Measurements from ENCODE around the gene AP5S1. TPM values are rescaled to one million over a fixed set of nuclear protein-coding genes. Genes with fewer than 3 reads are reported as not detected.

AP5S1 gene
- total and polyA plus RNA-seq, 2 of the 13 experiments (the other 11 are each of a cell fraction or from before 2014, with no cell fraction given): 7.9 to 23.2 TPM

DNA sequence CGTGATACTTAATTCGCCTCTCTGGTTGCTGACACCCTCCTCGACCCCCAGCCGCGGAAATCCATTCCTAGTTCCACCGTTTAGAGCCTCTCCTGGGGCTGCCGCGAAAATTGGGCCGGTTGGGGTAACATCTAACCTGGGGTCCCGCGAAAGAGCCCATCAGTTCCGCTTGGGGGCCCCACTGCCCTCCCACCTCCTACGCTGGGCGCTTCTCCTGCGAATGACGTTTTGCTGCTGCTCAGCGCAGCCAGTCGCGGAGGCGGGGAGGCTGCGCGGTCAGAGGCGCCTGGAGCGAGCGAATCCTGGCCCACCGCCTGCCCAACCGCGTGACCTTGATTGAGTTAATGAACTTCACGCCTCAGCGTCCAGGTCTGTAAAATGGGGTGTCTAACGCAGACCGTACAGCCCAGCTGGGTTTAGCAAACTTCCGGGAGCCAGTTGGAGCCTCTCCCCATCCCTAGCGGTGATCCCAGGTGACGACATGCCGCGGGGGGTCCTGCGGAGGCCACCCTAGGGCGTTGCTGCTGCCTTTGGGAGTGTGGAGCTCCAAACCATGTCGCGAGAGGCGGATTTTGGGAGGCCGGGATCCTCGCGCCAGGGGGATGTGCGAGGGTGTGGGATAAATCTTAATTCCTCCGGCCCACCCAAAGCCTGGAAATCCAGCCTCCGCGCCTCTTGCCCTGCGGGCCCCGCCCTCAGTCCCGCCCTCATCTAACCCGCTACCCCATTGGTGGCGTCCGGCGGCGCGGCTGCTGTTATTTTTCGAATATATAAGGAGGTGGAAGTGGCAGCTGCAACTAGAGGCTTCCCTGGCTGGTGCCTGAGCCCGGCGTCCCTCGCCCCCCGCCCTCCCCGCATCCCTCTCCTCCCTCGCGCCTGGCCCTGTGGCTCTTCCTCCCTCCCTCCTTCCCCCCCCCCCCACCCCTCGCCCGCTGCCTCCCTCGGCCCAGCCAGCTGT, 24.6 kb upstream of the AP5S1 start, which contains the start of gene CDC25B (continued):
- TF ChIP-seq KDM3A (CRISPR knock-in tag; IDR thresholded peaks at IDR 0.05; ENCODE audit: low read depth): peak; percentile 57; the same call in 1 of the 2 replicates
- TF ChIP-seq MXI1 (IDR thresholded peaks at IDR 0.05; ENCODE audit: borderline replicate concordance, low read depth, low read length): peak; percentile 80; the same call in 1 of the 3 replicates
- TF ChIP-seq, protein P1, sequence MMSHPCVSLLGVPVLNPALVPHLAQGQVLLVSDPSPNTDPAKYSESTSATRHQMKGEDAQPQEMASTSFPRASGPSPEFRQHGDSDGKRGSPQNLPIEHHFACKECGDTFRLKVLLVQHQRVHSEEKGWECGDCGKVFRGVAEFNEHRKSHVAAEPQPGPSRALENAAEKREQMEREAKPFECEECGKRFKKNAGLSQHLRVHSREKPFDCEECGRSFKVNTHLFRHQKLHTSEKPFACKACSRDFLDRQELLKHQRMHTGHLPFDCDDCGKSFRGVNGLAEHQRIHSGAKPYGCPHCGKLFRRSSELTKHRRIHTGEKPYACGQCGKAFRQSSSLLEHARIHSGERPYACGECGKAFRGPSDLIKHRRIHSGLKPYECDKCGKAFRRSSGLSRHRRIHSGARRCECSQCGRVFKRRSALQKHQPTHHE (CRISPR knock-in tag; IDR thresholded peaks at IDR 0.05; ENCODE audit: borderline replicate concordance): no peak
- TF ChIP-seq POLR2AphosphoS5 (IDR thresholded peaks at IDR 0.05; ENCODE audit: low read depth, low read length): peak; percentile 66
- TF ChIP-seq BORCS8-MEF2B (CRISPR knock-in tag; IDR thresholded peaks at IDR 0.05): peak; percentile 67
- no peak for TF ChIP-seq ZNF432 (CRISPR knock-in tag; IDR thresholded peaks at IDR 0.05; ENCODE audit: borderline replicate concordance)
- TF ChIP-seq ZBTB38 (CRISPR knock-in tag; IDR thresholded peaks at IDR 0.05): peak; percentile 87
- TF ChIP-seq ARNT2 (CRISPR knock-in tag; IDR thresholded peaks at IDR 0.05; ENCODE audit: low read depth): peak; percentile 50; the same call in 1 of the 2 replicates
- peak; percentile 43; the same call in 1 of the 2 replicates for TF ChIP-seq ZNF230 (CRISPR knock-in tag; IDR thresholded peaks at IDR 0.05)
- TF ChIP-seq, protein P2, sequence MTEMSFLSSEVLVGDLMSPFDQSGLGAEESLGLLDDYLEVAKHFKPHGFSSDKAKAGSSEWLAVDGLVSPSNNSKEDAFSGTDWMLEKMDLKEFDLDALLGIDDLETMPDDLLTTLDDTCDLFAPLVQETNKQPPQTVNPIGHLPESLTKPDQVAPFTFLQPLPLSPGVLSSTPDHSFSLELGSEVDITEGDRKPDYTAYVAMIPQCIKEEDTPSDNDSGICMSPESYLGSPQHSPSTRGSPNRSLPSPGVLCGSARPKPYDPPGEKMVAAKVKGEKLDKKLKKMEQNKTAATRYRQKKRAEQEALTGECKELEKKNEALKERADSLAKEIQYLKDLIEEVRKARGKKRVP (CRISPR knock-in tag; IDR thresholded peaks at IDR 0.05): 0 out of 4 replicates have a peak, but pooled peaks of 1 of the 2 experiments have one; percentile 19
- TF ChIP-seq, protein P3, sequence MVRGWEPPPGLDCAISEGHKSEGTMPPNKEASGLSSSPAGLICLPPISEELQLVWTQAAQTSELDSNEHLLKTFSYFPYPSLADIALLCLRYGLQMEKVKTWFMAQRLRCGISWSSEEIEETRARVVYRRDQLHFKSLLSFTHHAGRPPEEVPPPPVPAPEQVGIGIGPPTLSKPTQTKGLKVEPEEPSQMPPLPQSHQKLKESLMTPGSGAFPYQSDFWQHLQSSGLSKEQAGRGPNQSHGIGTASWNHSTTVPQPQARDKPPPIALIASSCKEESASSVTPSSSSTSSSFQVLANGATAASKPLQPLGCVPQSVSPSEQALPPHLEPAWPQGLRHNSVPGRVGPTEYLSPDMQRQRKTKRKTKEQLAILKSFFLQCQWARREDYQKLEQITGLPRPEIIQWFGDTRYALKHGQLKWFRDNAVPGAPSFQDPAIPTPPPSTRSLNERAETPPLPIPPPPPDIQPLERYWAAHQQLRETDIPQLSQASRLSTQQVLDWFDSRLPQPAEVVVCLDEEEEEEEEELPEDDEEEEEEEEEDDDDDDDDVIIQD (CRISPR knock-in tag; IDR thresholded peaks at IDR 0.05; ENCODE audit: low read depth): 0 out of 2 replicates have a peak, but pooled peaks have one; percentile 31
- peak; percentile 62 for TF ChIP-seq TEAD3 (CRISPR knock-in tag; optimal IDR thresholded peaks at IDR 0.05; ENCODE audit: borderline replicate concordance)
- TF ChIP-seq ZIK1 (CRISPR knock-in tag; IDR thresholded peaks at IDR 0.05; ENCODE audit: borderline replicate concordance, low read depth): no peak
- no peak for TF ChIP-seq ZNF17 (CRISPR knock-in tag; IDR thresholded peaks at IDR 0.05)
- TF ChIP-seq RXRA (CRISPR knock-in tag; IDR thresholded peaks at IDR 0.05): peak; percentile 90
- peak; percentile 75; the same call in 1 of the 2 replicates for TF ChIP-seq HDAC2 (CRISPR knock-in tag; IDR thresholded peaks at IDR 0.05)
- TF ChIP-seq ZNF713 (CRISPR knock-in tag; IDR thresholded peaks at IDR 0.05): no peak
- TF ChIP-seq ZSCAN22 (CRISPR knock-in tag; IDR thresholded peaks at IDR 0.05): no peak
- TF ChIP-seq, protein P4, sequence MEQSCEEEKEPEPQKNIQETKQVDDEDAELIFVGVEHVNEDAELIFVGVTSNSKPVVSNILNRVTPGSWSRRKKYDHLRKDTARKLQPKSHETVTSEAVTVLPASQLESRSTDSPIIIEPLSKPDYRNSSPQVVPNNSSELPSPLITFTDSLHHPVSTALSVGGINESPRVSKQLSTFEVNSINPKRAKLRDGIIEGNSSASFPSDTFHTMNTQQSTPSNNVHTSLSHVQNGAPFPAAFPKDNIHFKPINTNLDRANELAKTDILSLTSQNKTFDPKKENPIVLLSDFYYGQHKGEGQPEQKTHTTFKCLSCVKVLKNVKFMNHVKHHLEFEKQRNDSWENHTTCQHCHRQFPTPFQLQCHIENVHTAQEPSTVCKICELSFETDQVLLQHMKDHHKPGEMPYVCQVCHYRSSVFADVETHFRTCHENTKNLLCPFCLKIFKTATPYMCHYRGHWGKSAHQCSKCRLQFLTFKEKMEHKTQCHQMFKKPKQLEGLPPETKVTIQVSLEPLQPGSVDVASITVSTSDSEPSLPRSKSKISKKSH (CRISPR knock-in tag; IDR thresholded peaks at IDR 0.05; ENCODE audit: borderline replicate concordance): peak; percentile 92
- no peak for TF ChIP-seq PRPF4 (IDR thresholded peaks at IDR 0.05; ENCODE audit: low read depth, low read length, poor library complexity, severe bottlenecking)
- TF ChIP-seq GLI4 (CRISPR knock-in tag; IDR thresholded peaks at IDR 0.05; ENCODE audit: borderline replicate concordance): no peak

Measured in HepG2 (cell line).